Putamen (tissue), 1 donor: Measurements from ENCODE around the gene KCNAB1.

ENCODE experiments used
- DNase-seq: peaks from one replicate; pipeline ENCODE4 v3.0.0-alpha.2; 2016; ENCODE audit warnings: low spot score

KCNAB1 gene

GRCh38 chr3:156492801-156493261 lies 372.5 kb downstream of the KCNAB1 start:
- no peak for DNase-seq

- DNase-seq = no peak
Measured at GRCh38 chr3:156493887-156494286, 373.5 kb downstream of the KCNAB1 start.

GRCh38 chr3:156495816-156496215 lies 375.4 kb downstream of the KCNAB1 start:
- DNase-seq = no peak

GRCh38 chr3:156497326-156497725 lies 376.9 kb downstream of the KCNAB1 start:
- no peak for DNase-seq

- no peak for DNase-seq
Measured at GRCh38 chr3:156498307-156498706, 377.9 kb downstream of the KCNAB1 start.

GRCh38 chr3:156507285-156507684 lies 386.9 kb downstream of the KCNAB1 start:
- no peak for DNase-seq

- peak; percentile 68 for DNase-seq
Measured at GRCh38 chr3:156509189-156510174, 389.1 kb downstream of the KCNAB1 start.

GRCh38 chr3:156511987-156512677 lies 391.8 kb downstream of the KCNAB1 start:
- no peak for DNase-seq

- no peak for DNase-seq
Measured at GRCh38 chr3:156513619-156514018, 393.2 kb downstream of the KCNAB1 start.

GRCh38 chr3:156516284-156516683 lies 395.9 kb downstream of the KCNAB1 start:
- no peak for DNase-seq

GRCh38 chr3:156516961-156517360 lies 396.6 kb downstream of the KCNAB1 start:
- DNase-seq = no peak

- DNase-seq = no peak
Measured at GRCh38 chr3:156518726-156519125, 398.3 kb downstream of the KCNAB1 start.

- no peak for DNase-seq
Measured at GRCh38 chr3:156519758-156520162, 399.4 kb downstream of the KCNAB1 start.

- no peak for DNase-seq
Measured at GRCh38 chr3:156522673-156523072, 402.3 kb downstream of the KCNAB1 start.

GRCh38 chr3:156525808-156526207 lies 405.4 kb downstream of the KCNAB1 start:
- no peak for DNase-seq

GRCh38 chr3:156527060-156527459 lies 406.7 kb downstream of the KCNAB1 start:
- no peak for DNase-seq

- DNase-seq = no peak
Measured at GRCh38 chr3:156530980-156531379, 410.6 kb downstream of the KCNAB1 start.

GRCh38 chr3:156532730-156533129 lies 412.4 kb downstream of the KCNAB1 start:
- DNase-seq = no peak

GRCh38 chr3:156533205-156533604 lies 412.8 kb downstream of the KCNAB1 start:
- no peak for DNase-seq

GRCh38 chr3:156535162-156535627 lies 414.8 kb downstream of the KCNAB1 start:
- peak; percentile 71 for DNase-seq

- no peak for DNase-seq
Measured at GRCh38 chr3:156535798-156536197, 415.4 kb downstream of the KCNAB1 start.

GRCh38 chr3:156536524-156537316 lies 416.3 kb downstream of the KCNAB1 start:
- no peak for DNase-seq
